Measurements from ENCODE around the gene ARID1B.

ARID1B gene

DNA sequence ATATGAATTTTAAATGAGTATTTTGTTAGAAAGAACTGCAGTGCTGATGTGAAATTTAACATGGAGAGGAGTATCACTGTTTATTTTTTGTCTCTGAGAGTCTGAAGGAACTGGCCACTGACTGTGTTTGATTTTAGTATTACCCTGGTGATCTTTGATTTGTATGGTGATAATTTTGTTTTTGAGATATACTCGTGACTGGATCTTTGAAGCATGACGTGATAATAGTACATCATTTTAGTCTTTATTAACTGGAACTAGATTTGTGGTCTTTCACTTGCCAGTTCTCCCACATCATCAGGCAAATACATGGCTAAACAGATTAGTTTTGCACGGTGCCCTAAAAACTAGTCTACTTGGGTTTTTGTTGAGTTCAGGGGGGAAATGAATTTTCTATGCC is 55.5 kb downstream of the ARID1B start (continued):
- TF ChIP-seq, protein P1, sequence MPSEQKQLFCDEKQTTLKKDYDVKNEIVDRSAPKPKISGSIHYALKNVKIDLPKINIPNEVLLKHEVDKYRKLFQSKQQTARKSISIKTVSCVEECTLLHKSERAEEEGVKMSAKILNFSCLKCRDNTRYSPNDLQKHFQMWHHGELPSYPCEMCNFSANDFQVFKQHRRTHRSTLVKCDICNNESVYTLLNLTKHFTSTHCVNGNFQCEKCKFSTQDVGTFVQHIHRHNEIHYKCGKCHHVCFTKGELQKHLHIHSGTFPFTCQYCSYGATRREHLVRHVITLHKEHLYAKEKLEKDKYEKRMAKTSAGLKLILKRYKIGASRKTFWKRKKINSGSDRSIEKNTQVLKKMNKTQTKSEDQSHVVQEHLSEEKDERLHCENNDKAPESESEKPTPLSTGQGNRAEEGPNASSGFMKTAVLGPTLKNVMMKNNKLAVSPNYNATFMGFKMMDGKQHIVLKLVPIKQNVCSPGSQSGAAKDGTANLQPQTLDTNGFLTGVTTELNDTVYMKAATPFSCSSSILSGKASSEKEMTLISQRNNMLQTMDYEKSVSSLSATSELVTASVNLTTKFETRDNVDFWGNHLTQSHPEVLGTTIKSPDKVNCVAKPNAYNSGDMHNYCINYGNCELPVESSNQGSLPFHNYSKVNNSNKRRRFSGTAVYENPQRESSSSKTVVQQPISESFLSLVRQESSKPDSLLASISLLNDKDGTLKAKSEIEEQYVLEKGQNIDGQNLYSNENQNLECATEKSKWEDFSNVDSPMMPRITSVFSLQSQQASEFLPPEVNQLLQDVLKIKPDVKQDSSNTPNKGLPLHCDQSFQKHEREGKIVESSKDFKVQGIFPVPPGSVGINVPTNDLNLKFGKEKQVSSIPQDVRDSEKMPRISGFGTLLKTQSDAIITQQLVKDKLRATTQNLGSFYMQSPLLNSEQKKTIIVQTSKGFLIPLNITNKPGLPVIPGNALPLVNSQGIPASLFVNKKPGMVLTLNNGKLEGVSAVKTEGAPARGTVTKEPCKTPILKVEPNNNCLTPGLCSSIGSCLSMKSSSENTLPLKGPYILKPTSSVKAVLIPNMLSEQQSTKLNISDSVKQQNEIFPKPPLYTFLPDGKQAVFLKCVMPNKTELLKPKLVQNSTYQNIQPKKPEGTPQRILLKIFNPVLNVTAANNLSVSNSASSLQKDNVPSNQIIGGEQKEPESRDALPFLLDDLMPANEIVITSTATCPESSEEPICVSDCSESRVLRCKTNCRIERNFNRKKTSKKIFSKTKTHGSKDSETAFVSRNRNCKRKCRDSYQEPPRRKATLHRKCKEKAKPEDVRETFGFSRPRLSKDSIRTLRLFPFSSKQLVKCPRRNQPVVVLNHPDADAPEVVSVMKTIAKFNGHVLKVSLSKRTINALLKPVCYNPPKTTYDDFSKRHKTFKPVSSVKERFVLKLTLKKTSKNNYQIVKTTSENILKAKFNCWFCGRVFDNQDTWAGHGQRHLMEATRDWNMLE (tag by site-specific recombination; conservative IDR thresholded peaks at IDR 0.05; ENCODE audit: low read depth): no peak
- TF ChIP-seq MYNN (tag by site-specific recombination; IDR thresholded peaks at IDR 0.05; ENCODE audit: borderline replicate concordance) (no peak), ZFP3 (tag by site-specific recombination; IDR thresholded peaks at IDR 0.05; ENCODE audit: low read depth) (no peak), KLF7 (tag by site-specific recombination; IDR thresholded peaks at IDR 0.05; ENCODE audit: borderline replicate concordance) (no peak), OSR2 (tag by site-specific recombination; IDR thresholded peaks at IDR 0.05) (peak; percentile 6; the same call in 1 of the 2 replicates), HOXA7 (CRISPR knock-in tag; IDR thresholded peaks at IDR 0.05; ENCODE audit: borderline replicate concordance) (no peak), ZFP69B (tag by site-specific recombination; IDR thresholded peaks at IDR 0.05) (no peak), ZNF132 (tag by site-specific recombination; IDR thresholded peaks at IDR 0.05; ENCODE audit: borderline replicate concordance) (no peak), ZNF184 (tag by site-specific recombination; IDR thresholded peaks at IDR 0.05) (no peak), ZNF280C (tag by site-specific recombination; IDR thresholded peaks at IDR 0.05) (no peak), SALL2 (tag by site-specific recombination; IDR thresholded peaks at IDR 0.05; ENCODE audit: borderline replicate concordance) (no peak), ZNF140 (tag by site-specific recombination; IDR thresholded peaks at IDR 0.05) (no peak), ZNF280D (tag by site-specific recombination; IDR thresholded peaks at IDR 0.05) (no peak), ZNF571 (tag by site-specific recombination; IDR thresholded peaks at IDR 0.05) (no peak)

GRCh38 chr6:156833755-156834154 is 56.6 kb downstream of the ARID1B start:
- ChIA-PET CTCF (interaction anchor here (0.7 to 1.0 kb wide), 2 partner anchors 14 to 201 kb away, joined by 3 read pairs; no protein-coding TSS in a partner anchor), POLR2A (no interaction called here)
- Histone ChIP-seq H3K4me1 (ENCODE audit: control insufficient read depth, insufficient read depth, low read length) (peaks cover 20% of the 10 kb centered on the region), H3K27ac (ENCODE audit: extremely low read depth, low read depth, low read length) (no peak overlapping the region), H3K36me3 (ENCODE audit: control insufficient read depth in 2 of 2, insufficient read depth in 1 of 2, low read length in 2 of 2) (peaks cover 0 to 19% of the 10 kb centered on the region in 2 experiments; a peak in 2 of 3 replicates), H3K4me3 (ENCODE audit: low read depth, low read length) (no peak overlapping the region), H3K9me3 (ENCODE audit: control insufficient read depth, insufficient read depth, low read depth, low read length) (no peaks in the 10 kb centered on the region)
- peak; percentile 70 for TF ChIP-seq PRDM6 (tag by site-specific recombination; IDR thresholded peaks at IDR 0.05)
- no peak for TF ChIP-seq ZNF23 (tag by site-specific recombination; IDR thresholded peaks at IDR 0.05; ENCODE audit: borderline replicate concordance)

All from HEK293 (cell line).